ENCODE measurements around the gene ZNF202.

The ZNF202 gene

GRCh38 chr11:123678246-123678645 is 63.2 kb downstream of the ZNF202 start:
- DNase-seq = no peak

DNA sequence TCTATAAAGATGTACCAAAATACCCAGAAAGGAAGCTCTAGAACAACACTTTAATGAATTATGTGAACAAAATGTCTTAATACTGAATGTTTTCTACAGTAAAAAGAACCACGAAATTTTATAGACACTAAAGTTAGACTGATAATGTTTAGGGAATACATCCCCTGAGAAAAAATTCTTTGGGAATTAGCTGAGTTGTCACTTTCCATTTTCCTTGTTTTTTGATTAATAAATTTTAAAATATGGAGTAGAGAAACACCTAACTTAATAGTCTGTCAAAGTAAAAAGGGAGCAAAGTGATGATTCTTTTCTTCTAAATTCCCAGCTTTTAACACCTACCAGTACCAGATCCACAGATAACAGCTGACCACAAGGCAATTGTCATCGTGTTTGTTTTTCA is 64.0 kb downstream of the ZNF202 start:
- DNase-seq = no peak

DNA sequence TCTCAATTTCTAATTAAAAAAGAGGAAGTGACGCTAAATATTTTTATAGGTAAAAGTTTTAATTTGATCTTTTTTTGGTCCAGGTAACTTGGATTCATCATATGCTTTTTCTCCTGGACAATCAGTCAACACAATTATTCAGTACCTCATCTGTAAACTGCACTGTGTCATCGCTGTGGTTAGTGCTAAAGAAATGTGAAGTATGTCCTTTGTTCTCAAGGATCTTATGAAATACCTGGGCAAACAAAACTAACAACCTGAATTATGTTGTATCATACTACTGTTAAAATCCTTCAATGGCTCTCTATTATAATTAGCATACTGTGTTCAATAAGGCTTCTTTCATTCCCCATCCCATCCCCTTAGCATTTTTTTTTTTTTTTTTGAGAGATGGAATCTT is 67.2 kb downstream of the ZNF202 start:
- DNase-seq = no peak
